HepG2 (cell line): ENCODE results near the gene PKP3. TPM values are rescaled to one million over a fixed set of nuclear protein-coding genes. Genes with fewer than 3 reads are reported as not detected.

Experiments
- ARID2 ChIP-seq: sonication (generic); formaldehyde crosslinking; IDR thresholded peaks from 2 replicates; pipeline ENCODE4 v1.8.1; 2022; ENCODE audit warnings: mild to moderate bottlenecking, missing genetic modification reagents, borderline replicate concordance
- ATRX ChIP-seq: sonication (generic); formaldehyde crosslinking; IDR thresholded peaks from 2 replicates; pipeline ENCODE4 v1.4.0; 2020; ENCODE audit warnings: missing genetic modification reagents, borderline replicate concordance
- CAMTA2 ChIP-seq: sonication (generic); formaldehyde crosslinking; IDR thresholded peaks from 2 replicates; pipeline ENCODE4 v1.4.0; 2020; ENCODE audit warnings: mild to moderate bottlenecking, missing genetic modification reagents, borderline replicate concordance
- CC2D1A ChIP-seq: sonication (generic); formaldehyde crosslinking; IDR thresholded peaks from 2 replicates; pipeline ENCODE4 v1.8.1; 2023; ENCODE audit warnings: mild to moderate bottlenecking, missing genetic modification reagents
- ETV6 ChIP-seq: sonication (generic); formaldehyde crosslinking; conservative IDR thresholded peaks from 2 replicates; pipeline ENCODE4 v1.4.0; 2020; ENCODE audit warnings: missing genetic modification reagents
- HOXA3 ChIP-seq: sonication (generic); formaldehyde crosslinking; IDR thresholded peaks from 2 replicates; pipeline ENCODE4 v1.5.0; 2020; ENCODE audit warnings: missing genetic modification reagents
- JUND ChIP-seq: sonication (generic); formaldehyde crosslinking; IDR thresholded peaks from 2 replicates; pipeline ENCODE4 v1.8.0; 2022; ENCODE audit warnings: mild to moderate bottlenecking, missing genetic modification reagents
- KLF11 ChIP-seq: IDR thresholded peaks from 2 replicates; pipeline ENCODE4 v1.6.1; 2016; ENCODE audit warnings: missing compliant biosample characterization
- LCORL ChIP-seq, 2 experiments: fragments of 450-650 bp in 1 of 2; sonication (generic) in 1 of 2; formaldehyde crosslinking in 1 of 2; IDR thresholded peaks; 2 replicates each; pipeline versions ENCODE4 v1.5.0 to v1.6.1; 2017 to 2020; ENCODE audit warnings: antibody characterized with exemption in 1 of 2, missing genetic modification reagents in 1 of 2
- MATR3 ChIP-seq: sonication (generic); formaldehyde crosslinking; IDR thresholded peaks from 2 replicates; pipeline ENCODE4 v1.4.0; 2020; ENCODE audit warnings: missing genetic modification reagents
- NFKB2 ChIP-seq: sonication (generic); formaldehyde crosslinking; IDR thresholded peaks from 2 replicates; pipeline ENCODE4 v1.4.0; 2020; ENCODE audit warnings: missing genetic modification reagents, borderline replicate concordance
- PATZ1 ChIP-seq: sonication (generic); formaldehyde crosslinking; IDR thresholded peaks from 2 replicates; pipeline ENCODE4 v1.4.0; 2020; ENCODE audit warnings: missing genetic modification reagents
- PPARG ChIP-seq: conservative IDR thresholded peaks from 2 replicates; pipeline ENCODE4 v1.6.1; 2016; ENCODE audit warnings: missing biosample characterization, missing genetic modification reagents
- RBAK ChIP-seq: sonication (generic); formaldehyde crosslinking; IDR thresholded peaks from 2 replicates; pipeline ENCODE4 v1.5.1; 2020; ENCODE audit warnings: mild to moderate bottlenecking, missing genetic modification reagents
- ZFP36L2 ChIP-seq: sonication (generic); formaldehyde crosslinking; IDR thresholded peaks from 2 replicates; pipeline ENCODE4 v1.4.0; 2020; ENCODE audit warnings: missing genetic modification reagents
- ZKSCAN8 ChIP-seq: IDR thresholded peaks from 2 replicates; pipeline ENCODE4 v1.6.1; 2016; ENCODE audit warnings: borderline replicate concordance, missing genetic modification reagents, missing compliant biosample characterization
- ZMYM2 ChIP-seq: sonication (generic); formaldehyde crosslinking; IDR thresholded peaks from 2 replicates; pipeline ENCODE4 v1.8.0; 2022; ENCODE audit warnings: mild to moderate bottlenecking, missing genetic modification reagents
- ZNF234 ChIP-seq: sonication (generic); formaldehyde crosslinking; conservative IDR thresholded peaks from 2 replicates; pipeline ENCODE4 v1.5.1; 2020; ENCODE audit warnings: mild to moderate bottlenecking, missing genetic modification reagents
- ZNF317 ChIP-seq: sonication (generic); formaldehyde crosslinking; IDR thresholded peaks from 2 replicates; pipeline ENCODE4 v1.5.0; 2020; ENCODE audit warnings: mild to moderate bottlenecking, missing genetic modification reagents
- ZNF326 ChIP-seq: sonication (generic); formaldehyde crosslinking; IDR thresholded peaks from 2 replicates; pipeline ENCODE4 v1.4.0; 2020; ENCODE audit warnings: missing genetic modification reagents, borderline replicate concordance
- ZNF75D ChIP-seq: sonication (generic); formaldehyde crosslinking; IDR thresholded peaks from 2 replicates; pipeline ENCODE4 v1.8.1; 2023; ENCODE audit warnings: missing genetic modification reagents, mild to moderate bottlenecking, borderline replicate concordance
- ZNF816 ChIP-seq: sonication (generic); formaldehyde crosslinking; IDR thresholded peaks from 2 replicates; pipeline ENCODE4 v1.8.0; 2022; ENCODE audit warnings: missing genetic modification reagents, mild to moderate bottlenecking, borderline replicate concordance
- polyA plus RNA-seq, 8 experiments: library from polyadenylated mRNA; depleted of rRNA in 3 of 8; stranded (reverse) in 7 of 8; unstranded in 1 of 8; fragments of >200 nt; fragmentation: Illumina TruSeq in 4 of 8; extraction: Trizol in 4 of 8; gene quantifications; 2 replicates each; pipeline versions ENCODE4 v1.2.1 to v1.2.3, GENCODE V29; 2011 to 2016; ENCODE audit warnings: low read depth in 4 of 8, missing spikeins in 1 of 8, mixed read lengths in 1 of 8; ENCODE audit not compliant: insufficient read depth in 1 of 8
- total RNA-seq, 5 experiments: library from RNA; depleted of rRNA; stranded (reverse); fragments of >200 nt; fragmentation: Illumina TruSeq; extraction: Trizol; gene quantifications; 2 replicates each; pipeline ENCODE4 v1.2.3, GENCODE V29; 2016; ENCODE audit warnings: low read depth in 1 of 5
- TF ChIP-seq, protein P1 (sequence below): sonication (generic); formaldehyde crosslinking; IDR thresholded peaks from 2 replicates; pipeline ENCODE4 v1.5.0; 2020; ENCODE audit warnings: mild to moderate bottlenecking, missing genetic modification reagents, moderate library complexity
- TF ChIP-seq, protein P2 (sequence below): sonication (generic); formaldehyde crosslinking; IDR thresholded peaks from 2 replicates; pipeline ENCODE4 v1.5.1; 2020; ENCODE audit warnings: mild to moderate bottlenecking, missing genetic modification reagents

The PKP3 gene
- total and polyA plus RNA-seq, 2 of the 13 experiments (the other 11 are each of a cell fraction or from before 2014, with no cell fraction given) = 18.0 to 28.7 TPM

DNA sequence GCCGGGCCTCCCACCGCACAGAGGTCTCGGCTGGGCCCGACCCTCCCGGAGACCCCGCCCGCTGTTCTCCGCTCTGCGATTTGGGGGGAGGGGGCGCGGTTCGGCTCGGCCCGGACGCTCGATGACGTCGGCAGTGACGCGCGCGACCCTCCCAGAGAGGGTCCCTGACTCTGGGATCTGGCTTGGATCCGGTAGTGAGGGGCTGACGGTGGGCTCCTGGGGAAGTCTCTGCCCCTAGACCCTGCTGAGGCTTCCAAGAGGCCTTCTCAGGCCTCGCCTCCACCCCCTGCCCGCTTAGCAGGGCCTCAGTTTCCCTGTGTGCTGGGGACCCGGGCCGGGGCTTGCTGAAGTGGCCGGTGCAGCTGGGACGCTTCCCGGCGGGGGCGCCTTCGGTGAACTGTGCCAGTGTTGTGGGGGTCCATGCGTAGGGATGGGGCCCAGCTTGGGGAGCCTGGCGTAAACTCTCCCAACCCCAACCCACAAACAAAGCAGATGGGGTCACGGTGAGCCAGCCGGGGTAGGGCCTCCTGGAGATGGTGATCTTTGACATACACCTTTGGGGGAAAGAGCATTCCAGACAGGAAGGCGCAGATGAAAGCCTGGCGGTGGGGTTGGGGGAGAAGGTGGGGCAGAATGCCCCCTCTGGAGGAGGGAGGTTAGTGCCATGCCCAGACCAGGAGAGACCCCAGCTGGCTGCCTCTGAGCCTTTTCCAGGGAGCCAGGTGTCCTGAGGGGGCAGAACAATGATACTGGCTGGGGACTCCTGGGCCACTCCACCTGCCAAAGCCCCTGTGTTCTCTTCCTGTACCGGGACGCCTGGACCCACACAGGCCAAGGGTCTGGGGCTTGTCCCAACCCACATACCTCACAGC is 23.7 kb upstream of the PKP3 start (continued):
- TF ChIP-seq NFKB2 (no peak), ZNF816 (CRISPR knock-in tag) (no peak), KLF11 (no peak), ZFP36L2 (CRISPR knock-in tag) (no peak), ZMYM2 (CRISPR knock-in tag) (no peak), PATZ1 (CRISPR knock-in tag) (no peak), CC2D1A (CRISPR knock-in tag) (no peak), ZNF75D (CRISPR knock-in tag) (no peak), ATRX (no peak), ZNF234 (CRISPR knock-in tag) (no peak), ZNF326 (no peak), ZKSCAN8 (CRISPR knock-in tag) (no peak), RBAK (CRISPR knock-in tag) (no peak), JUND (CRISPR knock-in tag) (no peak), ETV6 (CRISPR knock-in tag) (no peak), MATR3 (CRISPR knock-in tag) (no peak), ARID2 (no peak), PPARG (CRISPR knock-in tag) (no peak), CAMTA2 (CRISPR knock-in tag) (no peak), HOXA3 (0 out of 2 replicates have a peak, but pooled peaks have one; percentile 47), LCORL (IDR thresholded peaks at IDR 0.05) (no peak), LCORL (CRISPR knock-in tag; IDR thresholded peaks at IDR 0.05) (no peak), ZNF317 (CRISPR knock-in tag) (no peak)
- TF ChIP-seq, protein P1, sequence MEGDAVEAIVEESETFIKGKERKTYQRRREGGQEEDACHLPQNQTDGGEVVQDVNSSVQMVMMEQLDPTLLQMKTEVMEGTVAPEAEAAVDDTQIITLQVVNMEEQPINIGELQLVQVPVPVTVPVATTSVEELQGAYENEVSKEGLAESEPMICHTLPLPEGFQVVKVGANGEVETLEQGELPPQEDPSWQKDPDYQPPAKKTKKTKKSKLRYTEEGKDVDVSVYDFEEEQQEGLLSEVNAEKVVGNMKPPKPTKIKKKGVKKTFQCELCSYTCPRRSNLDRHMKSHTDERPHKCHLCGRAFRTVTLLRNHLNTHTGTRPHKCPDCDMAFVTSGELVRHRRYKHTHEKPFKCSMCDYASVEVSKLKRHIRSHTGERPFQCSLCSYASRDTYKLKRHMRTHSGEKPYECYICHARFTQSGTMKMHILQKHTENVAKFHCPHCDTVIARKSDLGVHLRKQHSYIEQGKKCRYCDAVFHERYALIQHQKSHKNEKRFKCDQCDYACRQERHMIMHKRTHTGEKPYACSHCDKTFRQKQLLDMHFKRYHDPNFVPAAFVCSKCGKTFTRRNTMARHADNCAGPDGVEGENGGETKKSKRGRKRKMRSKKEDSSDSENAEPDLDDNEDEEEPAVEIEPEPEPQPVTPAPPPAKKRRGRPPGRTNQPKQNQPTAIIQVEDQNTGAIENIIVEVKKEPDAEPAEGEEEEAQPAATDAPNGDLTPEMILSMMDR = 0 out of 2 replicates have a peak, but pooled peaks have one; percentile 11
- TF ChIP-seq, protein P2, sequence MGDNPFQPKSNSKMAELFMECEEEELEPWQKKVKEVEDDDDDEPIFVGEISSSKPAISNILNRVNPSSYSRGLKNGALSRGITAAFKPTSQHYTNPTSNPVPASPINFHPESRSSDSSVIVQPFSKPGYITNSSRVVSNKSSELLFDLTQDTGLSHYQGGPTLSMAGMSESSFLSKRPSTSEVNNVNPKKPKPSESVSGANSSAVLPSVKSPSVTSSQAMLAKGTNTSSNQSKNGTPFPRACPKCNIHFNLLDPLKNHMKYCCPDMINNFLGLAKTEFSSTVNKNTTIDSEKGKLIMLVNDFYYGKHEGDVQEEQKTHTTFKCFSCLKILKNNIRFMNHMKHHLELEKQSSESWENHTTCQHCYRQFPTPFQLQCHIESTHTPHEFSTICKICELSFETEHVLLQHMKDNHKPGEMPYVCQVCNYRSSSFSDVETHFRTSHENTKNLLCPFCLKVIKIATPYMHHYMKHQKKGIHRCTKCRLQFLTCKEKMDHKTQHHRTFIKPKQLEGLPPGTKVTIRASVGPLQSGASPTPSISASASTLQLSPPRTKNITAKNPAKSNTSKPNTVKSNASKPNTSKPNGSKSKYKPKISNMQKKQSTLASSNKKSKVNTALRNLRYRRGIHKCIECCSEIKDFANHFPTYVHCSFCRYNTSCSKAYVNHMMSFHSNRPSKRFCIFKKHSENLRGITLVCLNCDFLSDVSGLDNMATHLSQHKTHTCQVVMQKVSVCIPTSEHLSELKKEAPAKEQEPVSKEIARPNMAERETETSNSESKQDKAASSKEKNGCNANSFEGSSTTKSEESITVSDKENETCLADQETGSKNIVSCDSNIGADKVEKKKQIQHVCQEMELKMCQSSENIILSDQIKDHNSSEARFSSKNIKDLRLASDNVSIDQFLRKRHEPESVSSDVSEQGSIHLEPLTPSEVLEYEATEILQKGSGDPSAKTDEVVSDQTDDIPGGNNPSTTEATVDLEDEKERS (CRISPR knock-in tag) = no peak
